K562 treated with DMSO at 1 percent for 48 hours (cell line): ENCODE results near the gene ZIC3. TPM values are rescaled to one million over a fixed set of nuclear protein-coding genes. Genes with fewer than 3 reads are reported as not detected.

Experiments
- total RNA-seq: library from RNA; unstranded; fragments of 300-600 nt; gene quantifications from 2 replicates; pipeline ENCODE4 v1.2.3, GENCODE V29; 2022; ENCODE audit warnings: low replicate concordance; ENCODE audit errors: extremely low read depth

ZIC3 gene
- not detected in 2 replicates for total RNA-seq

GRCh38 chrX:137565921-137566745, at the start of gene ZIC3:
Gene ZIC3 (plus strand): TSS chrX:137566127. CDS start chrX:137566692, 565 bp downstream.

